Left forelimb (tissue), 1 donor: ENCODE measurements around the gene TRIM67.
A peak's percentile ranks its signal among the peaks of the same experiment; 100 is the strongest.

Source experiments
- DNase-seq: peaks from one replicate; pipeline ENCODE4 v3.0.0-alpha.2; 2018; ENCODE audit warnings: low spot score

Gene TRIM67

GRCh38 chr1:231233735-231234417 is 72.0 kb downstream of the TRIM67 start:
- no peak for DNase-seq

GRCh38 chr1:231234506-231234905 is 72.6 kb downstream of the TRIM67 start:
- DNase-seq, result no peak

DNA sequence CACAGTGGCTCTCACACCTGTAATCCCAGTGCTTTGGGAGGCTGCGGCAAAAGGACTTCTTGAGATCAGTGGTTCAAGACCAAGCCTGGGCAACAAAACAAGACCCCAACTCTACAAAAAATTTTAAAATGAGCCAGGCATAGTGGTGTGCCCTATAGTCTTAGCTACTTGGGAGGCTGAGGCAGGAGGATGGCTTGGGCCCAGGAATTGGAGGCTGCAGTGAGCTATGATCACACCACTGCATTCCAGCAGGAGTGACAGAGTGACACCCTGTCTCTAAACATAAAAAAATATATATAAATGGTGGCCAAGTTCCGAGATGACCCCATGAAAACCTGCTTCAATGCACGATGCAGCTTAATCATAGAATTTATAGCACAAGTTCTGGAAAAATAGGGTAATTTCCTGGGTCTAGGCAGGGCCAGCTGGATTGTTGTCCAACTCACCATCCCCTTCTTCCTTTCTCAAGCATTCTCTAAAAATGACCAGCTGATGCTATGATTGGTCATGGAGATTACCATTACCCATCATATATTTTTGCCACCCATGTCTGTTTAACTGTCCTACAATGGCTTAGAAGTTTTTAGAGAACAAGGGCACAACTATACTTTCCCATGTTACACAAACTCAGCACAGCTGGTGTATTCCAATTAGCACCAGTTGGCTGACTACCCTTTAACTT is 73.8 kb downstream of the TRIM67 start:
- no peak for DNase-seq

- no peak for DNase-seq
Measured at GRCh38 chr1:231236208-231236591, 74.3 kb downstream of the TRIM67 start.

- DNase-seq, result no peak
Measured at GRCh38 chr1:231236938-231237337, 75.1 kb downstream of the TRIM67 start.

DNA sequence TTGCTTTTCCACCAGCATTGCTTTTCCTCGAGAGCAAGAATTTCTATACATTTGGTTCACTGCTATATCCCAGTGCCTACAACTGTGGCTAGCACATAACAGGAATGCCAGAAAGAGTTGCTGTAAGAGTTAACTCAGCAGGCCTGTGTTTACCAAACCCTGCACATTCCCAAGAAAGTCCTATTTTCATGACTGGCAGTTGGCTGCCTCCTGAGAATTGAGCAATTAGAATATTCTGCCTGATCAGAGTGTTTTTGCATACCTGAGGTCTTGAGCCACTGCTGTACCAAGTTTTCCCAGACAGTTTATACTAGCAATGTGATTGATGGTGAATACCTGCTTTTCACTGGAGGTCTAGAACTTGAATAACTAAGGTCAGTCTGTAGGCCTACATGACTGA is 76.4 kb downstream of the TRIM67 start:
- no peak for DNase-seq

DNA sequence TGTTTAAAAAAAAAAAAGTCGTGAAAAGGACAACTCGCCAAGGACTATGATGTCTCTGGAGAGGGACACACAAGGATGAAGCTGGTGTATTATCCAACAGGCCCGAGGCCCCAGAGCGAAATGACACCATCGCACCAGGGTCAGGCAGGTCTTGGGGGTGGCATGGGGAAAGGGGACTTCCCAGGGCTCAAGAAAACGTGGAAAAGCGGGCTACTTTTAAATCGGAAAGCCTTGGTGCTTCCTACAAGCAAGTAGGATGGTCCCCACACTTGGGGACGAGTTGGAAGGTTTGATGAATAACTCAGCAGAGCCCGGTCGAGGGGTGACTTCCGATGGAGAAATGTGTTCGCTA is 78.6 kb downstream of the TRIM67 start:
- no peak for DNase-seq

GRCh38 chr1:231240883-231241735 is 79.3 kb downstream of the TRIM67 start, which contains the start of gene GNPAT:
Gene GNPAT, plus strand, starts transcription at chr1:231241212. Its CDS starts 167 bp downstream, at chr1:231241379.
- DNase-seq, result peak; percentile 94

DNA sequence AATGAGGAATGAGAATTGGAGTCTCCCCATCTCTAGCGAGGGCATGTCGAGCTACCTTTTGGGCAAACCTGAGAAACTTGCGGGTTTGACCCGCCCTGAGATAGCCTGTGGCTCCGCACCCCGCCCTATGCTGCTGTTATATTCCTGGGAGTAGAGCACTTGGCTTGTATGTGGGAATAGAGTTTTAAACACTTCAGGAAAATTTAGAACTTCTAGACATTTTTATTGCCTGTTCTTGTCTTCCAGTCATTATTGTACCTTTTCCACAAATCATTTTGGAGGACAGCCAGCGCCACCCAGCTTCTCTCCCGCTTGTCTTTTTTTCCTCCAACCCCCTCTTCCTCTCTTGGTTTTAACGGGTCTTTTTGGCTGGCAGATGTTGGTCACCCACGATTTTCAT is 79.9 kb downstream of the TRIM67 start:
- no peak for DNase-seq

DNA sequence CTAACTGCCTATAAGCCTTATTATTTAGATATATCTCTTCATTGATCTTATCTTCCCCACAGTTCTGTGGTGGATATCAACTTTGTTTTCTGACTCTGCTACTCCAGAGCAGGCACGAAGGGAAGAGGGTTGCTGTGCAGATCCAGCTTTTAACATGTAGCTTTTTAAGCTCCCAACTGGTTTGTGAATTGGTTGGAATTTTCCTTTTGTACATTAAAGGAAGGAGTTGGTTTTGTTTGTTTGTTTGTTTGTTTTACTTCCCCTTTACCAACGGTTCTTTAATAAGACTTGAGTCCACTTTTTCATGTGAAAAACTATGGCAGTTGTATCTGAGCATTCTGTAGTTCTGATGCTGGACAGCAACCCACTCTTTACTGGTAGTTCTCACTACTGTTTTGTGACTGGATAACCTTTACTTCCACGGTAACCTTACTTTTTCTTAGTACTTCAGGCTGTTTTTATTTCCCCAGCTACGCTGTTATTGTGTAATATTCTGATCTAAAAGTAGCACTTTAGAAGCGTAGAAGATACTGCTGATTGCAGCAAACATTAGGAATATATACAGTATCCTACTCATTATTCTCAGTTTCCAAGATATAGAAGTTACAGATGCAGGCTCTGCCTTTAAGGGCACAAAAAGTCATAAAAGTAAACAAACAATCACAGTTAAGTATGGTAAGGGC is 80.8 kb downstream of the TRIM67 start:
- DNase-seq, result no peak

DNA sequence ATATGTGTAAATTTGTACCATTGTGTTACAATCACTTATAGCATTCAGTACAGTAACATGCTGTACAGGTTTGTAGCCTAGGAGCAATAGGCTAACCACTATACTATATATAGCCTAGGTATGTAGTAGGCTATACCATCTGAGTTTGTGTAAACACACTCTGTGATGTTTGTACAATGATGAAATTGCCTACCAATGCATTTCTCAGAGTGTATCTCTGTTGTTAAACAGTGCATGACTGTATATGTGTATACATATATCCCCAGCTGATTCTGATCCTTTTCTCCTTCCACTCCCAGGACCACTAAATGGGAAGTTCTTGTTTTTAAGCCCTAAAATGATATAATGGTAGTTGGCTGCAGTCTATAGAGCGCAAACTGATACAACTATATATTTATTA is 86.9 kb downstream of the TRIM67 start:
- no peak for DNase-seq

DNA sequence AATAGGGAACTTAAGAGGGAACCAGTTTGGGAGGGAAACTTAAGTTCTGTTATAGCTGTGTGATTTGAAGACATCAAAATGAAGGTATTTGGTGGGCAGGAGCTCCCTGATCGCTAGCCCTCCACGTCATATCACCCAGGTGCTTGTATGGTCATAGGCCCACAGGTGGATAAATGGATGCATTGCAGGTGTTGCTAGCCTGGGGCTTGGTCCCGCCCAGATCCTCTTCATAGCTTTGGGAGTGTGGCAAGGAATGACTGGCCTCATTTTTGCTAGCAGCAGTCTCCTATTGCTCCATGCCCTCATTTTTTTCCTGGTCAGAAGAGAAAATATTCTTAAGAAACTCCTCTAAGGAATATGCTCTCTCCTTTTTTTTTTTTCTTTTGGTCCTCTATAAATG is 90.5 kb downstream of the TRIM67 start:
- DNase-seq, result no peak

DNA sequence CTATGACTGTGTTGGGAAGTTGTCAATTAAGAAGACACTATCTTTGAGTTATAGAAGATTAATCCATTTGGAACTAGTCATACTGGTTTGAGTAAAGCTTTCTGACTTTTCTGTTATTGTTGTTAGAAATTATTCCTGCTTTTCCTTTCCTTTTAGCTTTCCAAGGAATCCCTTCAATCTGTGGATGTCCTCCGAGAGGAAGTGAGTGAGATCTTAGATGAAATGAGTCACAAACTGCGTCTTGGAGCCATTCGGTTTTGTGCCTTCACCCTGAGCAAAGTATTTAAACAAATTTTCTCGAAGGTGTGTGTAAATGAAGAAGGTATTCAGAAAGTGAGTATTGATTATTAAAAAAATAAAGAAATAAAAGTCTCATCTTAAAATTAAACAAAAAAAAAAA is 98.5 kb downstream of the TRIM67 start:
- DNase-seq, result no peak

DNA sequence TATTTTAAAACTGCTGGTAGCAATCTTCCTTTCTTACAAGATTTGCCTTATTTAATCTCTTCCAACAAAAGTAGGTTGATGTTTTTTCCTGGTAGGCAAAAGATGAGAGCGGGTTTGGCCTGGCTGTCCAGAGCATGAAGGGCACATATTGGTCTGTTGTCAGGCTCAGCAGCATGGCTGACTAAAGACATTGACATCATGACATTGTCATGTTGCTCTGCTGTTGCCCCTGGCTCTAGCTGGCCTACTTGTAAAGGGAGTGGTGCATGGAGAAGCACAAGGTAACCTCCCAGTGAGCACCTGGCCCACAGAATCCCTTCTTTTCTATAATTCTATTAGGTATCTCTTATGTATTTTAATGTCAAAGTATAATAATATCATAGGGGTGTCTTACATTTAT is 102.8 kb downstream of the TRIM67 start:
- no peak for DNase-seq

DNA sequence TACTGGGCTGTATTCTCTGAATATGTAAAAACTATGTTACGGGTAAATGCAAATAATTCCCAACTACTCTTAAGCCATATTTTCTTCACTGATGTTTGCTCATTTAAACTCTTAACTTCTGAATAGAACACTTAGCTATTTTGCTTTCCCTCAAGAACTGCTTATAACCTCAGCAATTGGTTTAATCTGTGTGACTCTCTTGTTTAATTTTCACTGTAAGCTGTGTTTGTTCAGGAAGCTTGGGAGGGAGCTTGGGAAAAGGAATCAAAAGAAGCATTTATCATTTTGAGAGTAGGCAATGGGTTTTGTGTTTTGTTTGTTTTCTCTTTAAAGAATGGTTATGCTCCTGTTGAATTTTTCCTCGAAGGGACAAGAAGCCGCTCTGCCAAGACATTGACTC is 103.5 kb downstream of the TRIM67 start:
- DNase-seq, result no peak

DNA sequence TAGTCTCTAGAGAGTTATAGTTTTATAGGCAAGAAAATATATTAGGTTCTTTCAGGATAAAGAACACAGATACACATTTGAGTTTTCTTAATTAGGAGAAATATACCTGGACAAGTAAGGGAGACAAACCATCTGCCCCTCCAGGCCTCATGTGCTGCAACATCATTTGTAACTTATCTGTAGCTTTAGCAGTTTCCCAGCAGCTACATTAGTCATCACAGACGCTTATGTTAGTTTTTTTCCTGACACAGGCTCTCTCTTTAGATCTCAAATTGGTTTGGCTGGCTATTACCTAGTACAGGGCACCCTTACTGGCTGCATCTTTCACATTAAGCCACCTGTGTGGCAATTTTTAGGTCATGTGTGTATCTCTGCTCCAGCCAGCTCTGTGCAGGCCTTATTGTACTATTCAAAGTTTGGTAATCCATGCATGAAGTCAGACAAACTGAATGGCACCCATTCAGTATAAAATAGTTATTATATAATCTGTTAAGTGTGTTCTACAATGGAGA is 105.0 kb downstream of the TRIM67 start:
- DNase-seq, result no peak
